Measurements from ENCODE around the gene OSTN.

Gene OSTN

GRCh38 chr3:191221638-191222037 is 22.6 kb downstream of the OSTN start:
- 85 to 88% methylated on average over 1 of the region's 1 CpG for WGBS, 2 experiments
- H3K27me3 ChIP-seq (ENCODE audit: control insufficient read depth, insufficient read depth, low read length, poor library complexity, severe bottlenecking), result no peaks in the 10 kb centered on the region
- H3K4me1 ChIP-seq (ENCODE audit: control insufficient read depth, insufficient read depth, low read length), result no peaks in the 10 kb centered on the region
- H3K4me3 ChIP-seq (ENCODE audit: insufficient read depth, low read depth, low read length), result no peak overlapping the region
- no peaks in the 10 kb centered on the region for H3K9me3 ChIP-seq (ENCODE audit: control insufficient read depth, low read length)
- H3K27ac ChIP-seq (ENCODE audit: insufficient read depth, low read depth, low read length, poor library complexity, severe bottlenecking), result no peak overlapping the region
- no peaks in the 10 kb centered on the region for H3K36me3 ChIP-seq (ENCODE audit: control insufficient read depth, insufficient read depth, low read length)

- Histone ChIP-seq H3K9me3 (ENCODE audit: control insufficient read depth, low read length) (no peaks in the 10 kb centered on the region), H3K4me3 (ENCODE audit: insufficient read depth, low read depth, low read length) (no peak overlapping the region), H3K27ac (ENCODE audit: insufficient read depth, low read depth, low read length, poor library complexity, severe bottlenecking) (no peak overlapping the region), H3K27me3 (ENCODE audit: control insufficient read depth, insufficient read depth, low read length, poor library complexity, severe bottlenecking) (no peaks in the 10 kb centered on the region), H3K36me3 (ENCODE audit: control insufficient read depth, insufficient read depth, low read length) (no peaks in the 10 kb centered on the region), H3K4me1 (ENCODE audit: control insufficient read depth, insufficient read depth, low read length) (no peaks in the 10 kb centered on the region)
- 85 to 93% methylated on average over 5 of the region's 5 CpGs for WGBS, 2 experiments
These were observed 28.5 kb downstream of the OSTN start for GRCh38 chr3:191227541-191227940.

GRCh38 chr3:191234216-191234615 is 35.2 kb downstream of the OSTN start:
- Histone ChIP-seq H3K4me3 (ENCODE audit: insufficient read depth, low read depth, low read length) (no peak overlapping the region), H3K9me3 (ENCODE audit: control insufficient read depth, low read length) (no peaks in the 10 kb centered on the region), H3K27me3 (ENCODE audit: control insufficient read depth, insufficient read depth, low read length, poor library complexity, severe bottlenecking) (no peaks in the 10 kb centered on the region), H3K27ac (ENCODE audit: insufficient read depth, low read depth, low read length, poor library complexity, severe bottlenecking) (no peak overlapping the region), H3K36me3 (ENCODE audit: control insufficient read depth, insufficient read depth, low read length) (no peaks in the 10 kb centered on the region), H3K4me1 (ENCODE audit: control insufficient read depth, insufficient read depth, low read length) (peaks cover 4% of the 10 kb centered on the region)
- WGBS, 2 experiments, result 94% methylated on average over 9 of the region's 9 CpGs

- 85 to 90% methylated on average over 4 of the region's 4 CpGs for WGBS, 2 experiments
- no peaks in the 10 kb centered on the region for H3K9me3 ChIP-seq (ENCODE audit: control insufficient read depth, low read length)
- peaks cover 10% of the 10 kb centered on the region for H3K4me1 ChIP-seq (ENCODE audit: control insufficient read depth, insufficient read depth, low read length)
- no peak overlapping the region for H3K27ac ChIP-seq (ENCODE audit: insufficient read depth, low read depth, low read length, poor library complexity, severe bottlenecking)
- no peaks in the 10 kb centered on the region for H3K27me3 ChIP-seq (ENCODE audit: control insufficient read depth, insufficient read depth, low read length, poor library complexity, severe bottlenecking)
- H3K4me3 ChIP-seq (ENCODE audit: insufficient read depth, low read depth, low read length), result no peak overlapping the region
- H3K36me3 ChIP-seq (ENCODE audit: control insufficient read depth, insufficient read depth, low read length), result no peaks in the 10 kb centered on the region
These were observed 36.6 kb downstream of the OSTN start for GRCh38 chr3:191235331-191236314.

- Histone ChIP-seq H3K27ac (ENCODE audit: insufficient read depth, low read depth, low read length, poor library complexity, severe bottlenecking) (no peak overlapping the region), H3K9me3 (ENCODE audit: control insufficient read depth, low read length) (no peaks in the 10 kb centered on the region), H3K4me1 (ENCODE audit: control insufficient read depth, insufficient read depth, low read length) (peaks cover 10% of the 10 kb centered on the region), H3K4me3 (ENCODE audit: insufficient read depth, low read depth, low read length) (no peak overlapping the region), H3K36me3 (ENCODE audit: control insufficient read depth, insufficient read depth, low read length) (no peaks in the 10 kb centered on the region), H3K27me3 (ENCODE audit: control insufficient read depth, insufficient read depth, low read length, poor library complexity, severe bottlenecking) (no peaks in the 10 kb centered on the region)
- 88 to 100% methylated on average over 3 of the region's 3 CpGs for WGBS, 2 experiments
These were observed 37.6 kb downstream of the OSTN start for GRCh38 chr3:191236646-191237045.

- H3K27me3 ChIP-seq (ENCODE audit: control insufficient read depth, insufficient read depth, low read length, poor library complexity, severe bottlenecking), result no peaks in the 10 kb centered on the region
- WGBS, 2 experiments, result 89 to 97% methylated on average over 5 of the region's 5 CpGs
These were observed 38.2 kb downstream of the OSTN start for GRCh38 chr3:191237047-191237882.

GRCh38 chr3:191238321-191238817 is 39.3 kb downstream of the OSTN start:
- no peak overlapping the region for H3K4me3 ChIP-seq (ENCODE audit: insufficient read depth, low read depth, low read length)
- no peaks in the 10 kb centered on the region for H3K27me3 ChIP-seq (ENCODE audit: control insufficient read depth, insufficient read depth, low read length, poor library complexity, severe bottlenecking)
- H3K36me3 ChIP-seq (ENCODE audit: control insufficient read depth, insufficient read depth, low read length), result no peaks in the 10 kb centered on the region
- 26 to 28% methylated on average over 4 of the region's 4 CpGs for WGBS, 2 experiments
- no peaks in the 10 kb centered on the region for H3K9me3 ChIP-seq (ENCODE audit: control insufficient read depth, low read length)
- peaks cover 12% of the 10 kb centered on the region for H3K4me1 ChIP-seq (ENCODE audit: control insufficient read depth, insufficient read depth, low read length)
- H3K27ac ChIP-seq (ENCODE audit: insufficient read depth, low read depth, low read length, poor library complexity, severe bottlenecking), result no peak overlapping the region

More at GRCh38 chr3:191237047-191237882, 38.2 kb downstream of the OSTN start:
- Histone ChIP-seq H3K4me1 (ENCODE audit: control insufficient read depth, insufficient read depth, low read length) (peaks cover 10% of the 10 kb centered on the region), H3K9me3 (ENCODE audit: control insufficient read depth, low read length) (no peaks in the 10 kb centered on the region), H3K36me3 (ENCODE audit: control insufficient read depth, insufficient read depth, low read length) (no peaks in the 10 kb centered on the region), H3K4me3 (ENCODE audit: insufficient read depth, low read depth, low read length) (no peak overlapping the region), H3K27ac (ENCODE audit: insufficient read depth, low read depth, low read length, poor library complexity, severe bottlenecking) (no peak overlapping the region)

GRCh38 chr3:191239407-191240031 is 40.5 kb downstream of the OSTN start:
- H3K4me3 ChIP-seq (ENCODE audit: insufficient read depth, low read depth, low read length), result no peak overlapping the region
- WGBS, 2 experiments, result 38 to 53% methylated on average over 1 of the region's 1 CpG
- H3K27me3 ChIP-seq (ENCODE audit: control insufficient read depth, insufficient read depth, low read length, poor library complexity, severe bottlenecking), result no peaks in the 10 kb centered on the region
- no peaks in the 10 kb centered on the region for H3K36me3 ChIP-seq (ENCODE audit: control insufficient read depth, insufficient read depth, low read length)
- H3K9me3 ChIP-seq (ENCODE audit: control insufficient read depth, low read length), result no peaks in the 10 kb centered on the region
- H3K4me1 ChIP-seq (ENCODE audit: control insufficient read depth, insufficient read depth, low read length), result peaks cover 12% of the 10 kb centered on the region
- no peak overlapping the region for H3K27ac ChIP-seq (ENCODE audit: insufficient read depth, low read depth, low read length, poor library complexity, severe bottlenecking)

GRCh38 chr3:191240486-191240885 is 41.4 kb downstream of the OSTN start:
- no peak overlapping the region for H3K4me3 ChIP-seq (ENCODE audit: insufficient read depth, low read depth, low read length)
- WGBS, 2 experiments, result 91 to 93% methylated on average over 5 of the region's 5 CpGs
- no peaks in the 10 kb centered on the region for H3K9me3 ChIP-seq (ENCODE audit: control insufficient read depth, low read length)
- H3K4me1 ChIP-seq (ENCODE audit: control insufficient read depth, insufficient read depth, low read length), result peaks cover 12% of the 10 kb centered on the region
- no peak overlapping the region for H3K27ac ChIP-seq (ENCODE audit: insufficient read depth, low read depth, low read length, poor library complexity, severe bottlenecking)
- no peaks in the 10 kb centered on the region for H3K27me3 ChIP-seq (ENCODE audit: control insufficient read depth, insufficient read depth, low read length, poor library complexity, severe bottlenecking)
- no peaks in the 10 kb centered on the region for H3K36me3 ChIP-seq (ENCODE audit: control insufficient read depth, insufficient read depth, low read length)

Measured in ectodermal cell (in vitro differentiated cells).